Endodermal cell (in vitro differentiated cells): ENCODE measurements around the gene CDS2. TPM values are rescaled to one million over a fixed set of nuclear protein-coding genes. Genes with fewer than 3 reads are reported as not detected.

Experiments used
- DNase-seq: peaks from one replicate; pipeline ENCODE4 v3.0.0-alpha.2; 2017
- H3K27ac ChIP-seq: 2 replicates; pipeline ENCODE4 v1.5.1; 2013; ENCODE audit warnings: mild to moderate bottlenecking, low read depth, low read length, moderate library complexity
- H3K27me3 ChIP-seq: 2 replicates; pipeline ENCODE4 v1.6.1; 2013; ENCODE audit warnings: mild to moderate bottlenecking, low read length, moderate library complexity; ENCODE audit not compliant: insufficient read depth, control insufficient read depth, poor library complexity, severe bottlenecking
- H3K36me3 ChIP-seq: 2 replicates; pipeline ENCODE4 v1.7.0; 2013; ENCODE audit warnings: mild to moderate bottlenecking, low read length, moderate library complexity; ENCODE audit not compliant: control insufficient read depth, insufficient read depth
- H3K4me1 ChIP-seq: one replicate; pipeline ENCODE4 v1.7.0; 2013; ENCODE audit warnings: low read length; ENCODE audit not compliant: control insufficient read depth, insufficient read depth
- H3K4me3 ChIP-seq: 2 replicates; pipeline ENCODE4 v1.5.1; 2013; ENCODE audit warnings: mild to moderate bottlenecking, low read length, moderate library complexity
- H3K9ac ChIP-seq: 2 replicates; pipeline ENCODE4 v1.6.1; 2013; ENCODE audit warnings: mild to moderate bottlenecking, low read length, moderate library complexity; ENCODE audit not compliant: poor library complexity, severe bottlenecking; ENCODE audit errors: extremely low read depth
- H3K9me3 ChIP-seq: 2 replicates; pipeline ENCODE4 v1.6.1; 2013; ENCODE audit warnings: mild to moderate bottlenecking, low read length, moderate library complexity; ENCODE audit not compliant: control insufficient read depth
- H3K27ac Mint-ChIP-seq: 2 replicates; pipeline ENCODE4 v1.8.0; 2020; ENCODE audit warnings: mixed read lengths
- H3K27me3 Mint-ChIP-seq: 2 replicates; pipeline ENCODE4 v1.8.0; 2021; ENCODE audit warnings: mild to moderate bottlenecking, mixed read lengths; ENCODE audit not compliant: insufficient read depth
- H3K36me3 Mint-ChIP-seq: 2 replicates; pipeline ENCODE4 v1.8.0; 2020; ENCODE audit warnings: low read depth, mixed read lengths
- H3K4me1 Mint-ChIP-seq: 2 replicates; pipeline ENCODE4 v1.8.0; 2020; ENCODE audit warnings: mixed read lengths
- H3K4me3 Mint-ChIP-seq: 2 replicates; pipeline ENCODE4 v1.8.0; 2020; ENCODE audit warnings: mild to moderate bottlenecking, moderate library complexity, mixed read lengths
- H3K9me3 Mint-ChIP-seq: 2 replicates; pipeline ENCODE4 v1.8.0; 2020; ENCODE audit warnings: mild to moderate bottlenecking, mixed read lengths
- WGBS, 2 experiments: methylation state at CpG; one replicate each; pipeline versions ENCODE4 v1.1.5 to v1.1.7; 2013; ENCODE audit warnings: missing lambda C conversion rate in 2 of 2, mixed read lengths in 1 of 2; ENCODE audit not compliant: insufficient coverage in 1 of 2, insufficient read length in 1 of 2; 5-methylcytosine and 5-hydroxymethylcytosine counted together
- long read RNA-seq, 4 experiments: library from polyadenylated mRNA in 2 of 4; library from RNA in 1 of 4; library from capped mRNA in 1 of 4; stranded (forward) in 3 of 4; unstranded in 1 of 4; transcript quantifications; one replicate each; pipeline ENCODE4 v2.0.0, GENCODE V29; 2020 to 2021; ENCODE audit warnings: inconsistent platforms in 1 of 4
- polyA plus RNA-seq, 2 experiments: library from polyadenylated mRNA; stranded (reverse); fragments of 50-300 nt; gene quantifications; one replicate each; pipeline ENCODE4 v1.2.3, GENCODE V29; 2013
- total RNA-seq, 2 donors: library from RNA; stranded (reverse); fragmentation: NEBNext Ultra II Directional in 1 of 2; extraction: Animal tissue kit (Norgen Biotek cat#: 25700) in 1 of 2; gene quantifications; 2 replicates in 1 of 2; 3 replicates in 1 of 2; pipeline ENCODE4 v1.2.1, GENCODE V29; 2021
- TF ChIP-seq, protein P1 (sequence below): fragments of 200-600 bp; sonication (generic); conservative IDR thresholded peaks from 2 replicates; pipeline ENCODE4 v1.5.0; 2021; ENCODE audit warnings: antibody characterized with exemption, mild to moderate bottlenecking

CDS2 gene
- total RNA-seq: 10 to 100 TPM; 66.8 to 77.1 TPM
- polyA plus RNA-seq (2013, experiment 1 of 2): 33.0 TPM
- 33.7 TPM for polyA plus RNA-seq (2013, experiment 2 of 2)
- long read RNA-seq, experiment 1, full-length matches to known transcripts: 9 of 17 reads
- long read RNA-seq, experiment 1, partial matches to known transcripts: 2 of 17 reads
- long read RNA-seq, experiment 1, other reads (novel, unspliced or antisense): 6 of 17 reads
- long read RNA-seq, experiment 2, full-length matches to known transcripts: 62 of 100 reads
- long read RNA-seq, experiment 2, partial matches to known transcripts: 3 of 100 reads
- long read RNA-seq, experiment 2, other reads (novel, unspliced or antisense): 35 of 100 reads
- long read RNA-seq, experiment 3, full-length matches to known transcripts: 283 of 327 reads
- long read RNA-seq, experiment 3, partial matches to known transcripts: 3 of 327 reads
- long read RNA-seq, experiment 3, other reads (novel, unspliced or antisense): 41 of 327 reads
- long read RNA-seq, experiment 4, full-length matches to known transcripts: 17 of 21 reads
- long read RNA-seq, experiment 4, partial matches to known transcripts: 2 of 21 reads
- long read RNA-seq, experiment 4, other reads (novel, unspliced or antisense): 2 of 21 reads

GRCh38 chr20:5126512-5127203 lies at the start of gene CDS2:
TSS of gene CDS2 (plus strand) at chr20:5127008. CDS start at chr20:5127093, 85 bp downstream.
- Mint-ChIP-seq H3K27ac (peak within 1 kb of the TSS; percentile 97), H3K9me3 (no peaks in the 10 kb centered on the region), H3K27me3 (no peaks in the 10 kb centered on the region), H3K36me3 (peaks cover 9% of the 10 kb centered on the region), H3K4me3 (peak within 1 kb of the TSS; percentile 94), H3K4me1 (peaks cover 13% of the 10 kb centered on the region)
- TF ChIP-seq, protein P1, sequence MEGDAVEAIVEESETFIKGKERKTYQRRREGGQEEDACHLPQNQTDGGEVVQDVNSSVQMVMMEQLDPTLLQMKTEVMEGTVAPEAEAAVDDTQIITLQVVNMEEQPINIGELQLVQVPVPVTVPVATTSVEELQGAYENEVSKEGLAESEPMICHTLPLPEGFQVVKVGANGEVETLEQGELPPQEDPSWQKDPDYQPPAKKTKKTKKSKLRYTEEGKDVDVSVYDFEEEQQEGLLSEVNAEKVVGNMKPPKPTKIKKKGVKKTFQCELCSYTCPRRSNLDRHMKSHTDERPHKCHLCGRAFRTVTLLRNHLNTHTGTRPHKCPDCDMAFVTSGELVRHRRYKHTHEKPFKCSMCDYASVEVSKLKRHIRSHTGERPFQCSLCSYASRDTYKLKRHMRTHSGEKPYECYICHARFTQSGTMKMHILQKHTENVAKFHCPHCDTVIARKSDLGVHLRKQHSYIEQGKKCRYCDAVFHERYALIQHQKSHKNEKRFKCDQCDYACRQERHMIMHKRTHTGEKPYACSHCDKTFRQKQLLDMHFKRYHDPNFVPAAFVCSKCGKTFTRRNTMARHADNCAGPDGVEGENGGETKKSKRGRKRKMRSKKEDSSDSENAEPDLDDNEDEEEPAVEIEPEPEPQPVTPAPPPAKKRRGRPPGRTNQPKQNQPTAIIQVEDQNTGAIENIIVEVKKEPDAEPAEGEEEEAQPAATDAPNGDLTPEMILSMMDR: peak; percentile 73
- Histone ChIP-seq H3K4me3 (peak within 1 kb of the TSS; percentile 96), H3K27me3 (no peaks in the 10 kb centered on the region), H3K27ac (peak within 1 kb of the TSS; percentile 79), H3K9me3 (no peaks in the 10 kb centered on the region), H3K9ac (peak within 1 kb of the TSS; percentile 93), H3K4me1 (no peaks in the 10 kb centered on the region), H3K36me3 (peaks cover 4% of the 10 kb centered on the region)
- WGBS, 2 experiments: 0% methylated on average over 15 to 78 of the region's 78 CpGs
- peak; percentile 100 for DNase-seq

DNA sequence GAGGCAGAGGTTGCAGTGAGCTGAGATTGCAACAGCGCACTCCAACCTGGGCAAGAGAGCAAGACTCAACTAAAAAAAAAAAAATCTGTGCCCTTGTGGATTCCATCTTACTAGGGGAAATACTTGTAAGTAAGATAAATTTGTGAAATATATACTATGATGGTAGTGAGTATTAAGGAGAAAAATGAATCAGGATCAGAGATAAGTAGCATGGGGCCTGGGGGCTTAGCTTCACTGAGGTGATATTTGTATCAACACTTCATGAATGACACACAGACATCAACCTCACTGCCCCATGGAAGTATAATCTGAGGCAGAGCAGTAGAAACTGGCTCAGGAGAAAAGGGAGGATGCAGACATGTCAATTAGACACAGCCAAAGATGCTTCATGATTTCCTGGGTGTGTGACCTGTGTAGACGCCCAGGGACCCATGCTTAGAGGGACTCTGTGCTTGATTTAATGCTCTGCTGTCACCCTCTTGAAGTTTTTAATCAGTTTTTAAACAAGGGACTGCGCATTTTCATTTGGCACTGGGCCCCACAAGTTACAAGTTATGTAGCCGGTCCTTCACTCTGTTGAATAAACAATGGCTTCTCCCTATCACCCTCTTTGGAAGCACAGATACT lies 48.9 kb upstream of the CDS2 start:
- H3K27ac ChIP-seq: no peak overlapping the region
- H3K36me3 ChIP-seq: no peaks in the 10 kb centered on the region
- DNase-seq: no peak
- H3K4me3 ChIP-seq: no peak overlapping the region
- Mint-ChIP-seq H3K36me3 (no peaks in the 10 kb centered on the region), H3K27ac (no peak overlapping the region), H3K4me1 (peaks cover 9% of the 10 kb centered on the region), H3K4me3 (no peak overlapping the region), H3K9me3 (no peaks in the 10 kb centered on the region), H3K27me3 (no peaks in the 10 kb centered on the region)
- no peaks in the 10 kb centered on the region for H3K27me3 ChIP-seq
- no peaks in the 10 kb centered on the region for H3K4me1 ChIP-seq
- H3K9ac ChIP-seq: no peak overlapping the region
- TF ChIP-seq, protein P1: no peak
- H3K9me3 ChIP-seq: no peaks in the 10 kb centered on the region
- 89 to 100% methylated on average over 4 of the region's 4 CpGs for WGBS, 2 experiments

- peaks cover 9% of the 10 kb centered on the region for H3K4me1 Mint-ChIP-seq
- no peak overlapping the region for H3K4me3 Mint-ChIP-seq
- no peaks in the 10 kb centered on the region for H3K36me3 Mint-ChIP-seq
- no peaks in the 10 kb centered on the region for H3K27me3 Mint-ChIP-seq
- no peak overlapping the region for H3K9ac ChIP-seq
- no peaks in the 10 kb centered on the region for H3K9me3 ChIP-seq
- no peaks in the 10 kb centered on the region for H3K36me3 ChIP-seq
- H3K9me3 Mint-ChIP-seq: no peaks in the 10 kb centered on the region
- no peaks in the 10 kb centered on the region for H3K27me3 ChIP-seq
- no peak overlapping the region for H3K27ac Mint-ChIP-seq
- no peaks in the 10 kb centered on the region for H3K4me1 ChIP-seq
- H3K27ac ChIP-seq: no peak overlapping the region
- WGBS, 2 experiments: 86 to 87% methylated on average over 11 of the region's 11 CpGs
- no peak overlapping the region for H3K4me3 ChIP-seq
- TF ChIP-seq, protein P1: no peak
- DNase-seq: no peak
These were observed 48.3 kb upstream of the CDS2 start for GRCh38 chr20:5078399-5078958.
